Testis (tissue), 2 donors: ENCODE measurements around the gene ZSWIM6.

ENCODE experiments used
- CTCF ChIP-seq, 3 experiments: fragments of 450-650 bp in 2 of 3; fragments of 200-600 bp in 1 of 3; sonication (generic) in 1 of 3; IDR thresholded peaks; one replicate each; pipeline ENCODE4 v1.5.1; 2016 to 2019; ENCODE audit warnings: antibody characterized with exemption in 3 of 3, mild to moderate bottlenecking in 2 of 3, moderate library complexity in 1 of 3
- POLR2A ChIP-seq: fragments of 450-650 bp; IDR thresholded peaks from one replicate; pipeline ENCODE4 v1.6.1; 2017; ENCODE audit warnings: antibody characterized with exemption, mild to moderate bottlenecking, moderate library complexity

GRCh38 chr5:61498121-61498520 lies 166.1 kb downstream of the ZSWIM6 start:
- TF ChIP-seq CTCF (IDR thresholded peaks at IDR 0.05) (no peak), POLR2A (no peak)
